MM.1S (cell line): Measurements from ENCODE around the gene CALU.

Source experiments
- CTCF ChIP-seq: fragments of 300-600 bp; sonication (generic); IDR thresholded peaks from 2 replicates; pipeline ENCODE4 v1.5.1; 2016; ENCODE audit warnings: antibody characterized with exemption, low read length, mixed read lengths
- EZH2 ChIP-seq: fragments of 300-600 bp; sonication (generic); optimal IDR thresholded peaks from 2 replicates; pipeline ENCODE3; 2017; ENCODE audit warnings: low read depth, mild to moderate bottlenecking, antibody characterized with exemption, low read length, mixed read lengths
- EZH2phosphoT487 ChIP-seq: fragments of 300-600 bp; sonication (generic); IDR thresholded peaks from 2 replicates; pipeline ENCODE4 v1.6.1; 2018; ENCODE audit warnings: antibody characterized with exemption, low read length

- no peak for TF ChIP-seq EZH2phosphoT487
- no peak for TF ChIP-seq CTCF
- no peak for TF ChIP-seq EZH2
Measured at GRCh38 chr7:128707752-128708151, 31.4 kb upstream of the CALU start.
